ENCODE results near the gene ZFAND2A. TPM values are rescaled to one million over a fixed set of nuclear protein-coding genes. Genes with fewer than 3 reads are reported as not detected.

The ZFAND2A gene
- total and polyA plus RNA-seq, 2 donors from 2014 or later = 21.9 to 27.6 TPM

- H3K4me1 ChIP-seq (ENCODE audit: control insufficient read depth in 2 of 3, insufficient read depth in 2 of 3, low read depth in 1 of 3, low read length in 3 of 3) = peaks cover 0 to 9% (median 6%) of the 10 kb centered on the region in 3 donors
Measured at GRCh38 chr7:1106793-1107421, 53.1 kb downstream of the ZFAND2A start.

GRCh38 chr7:1106063-1106792 lies 53.8 kb downstream of the ZFAND2A start:
- Histone ChIP-seq H3K4me1 (ENCODE audit: control insufficient read depth in 2 of 3, insufficient read depth in 2 of 3, low read depth in 1 of 3, low read length in 3 of 3) (peaks cover 0 to 9% (median 6%) of the 10 kb centered on the region in 3 donors), H3K9ac (ENCODE audit: low read length in 3 of 3) (no peak overlapping the region), H3K9me3 (ENCODE audit: control insufficient read depth in 2 of 3, insufficient read depth in 1 of 3, low read length in 3 of 3) (no peaks in the 10 kb centered on the region), H3K4me3 (ENCODE audit: low read length in 3 of 3) (no peak overlapping the region), H3K27me3 (ENCODE audit: control insufficient read depth, insufficient read depth, low read length) (no peaks in the 10 kb centered on the region), H3K27ac (ENCODE audit: low read depth in 2 of 2, low read length in 2 of 2) (no peak overlapping the region), H3K36me3 (ENCODE audit: control insufficient read depth in 2 of 3, insufficient read depth in 3 of 3, low read length in 3 of 3) (no peaks in the 10 kb centered on the region)
- peak in 1 of 5 donors; percentile 45 for DNase-seq
- intact Hi-C loops (cut with DNase I) = no loop called here
- no peak for FAIRE-seq
- TF ChIP-seq CTCF (IDR thresholded peaks at IDR 0.05; ENCODE audit: borderline replicate concordance, extremely low read depth, insufficient read depth) = no peak

More at GRCh38 chr7:1106793-1107421, 53.1 kb downstream of the ZFAND2A start:
- no peak for TF ChIP-seq CTCF (IDR thresholded peaks at IDR 0.05; ENCODE audit: borderline replicate concordance, extremely low read depth, insufficient read depth)
- no peaks in the 10 kb centered on the region for H3K27me3 ChIP-seq (ENCODE audit: control insufficient read depth, insufficient read depth, low read length)
- H3K4me3 ChIP-seq (ENCODE audit: low read length in 3 of 3) = no peak overlapping the region
- DNase-seq (peak in 1 of 5 donors; percentile 68), FAIRE-seq (no peak)
- no peaks in the 10 kb centered on the region for H3K9me3 ChIP-seq (ENCODE audit: control insufficient read depth in 2 of 3, insufficient read depth in 1 of 3, low read length in 3 of 3)
- intact Hi-C loops (cut with DNase I) = no loop called here
- no peak overlapping the region for H3K9ac ChIP-seq (ENCODE audit: low read length in 3 of 3)
- no peaks in the 10 kb centered on the region for H3K36me3 ChIP-seq (ENCODE audit: control insufficient read depth in 2 of 3, insufficient read depth in 3 of 3, low read length in 3 of 3)
- H3K27ac ChIP-seq (ENCODE audit: low read depth in 2 of 2, low read length in 2 of 2) = no peak overlapping the region

- TF ChIP-seq CTCF (IDR thresholded peaks at IDR 0.05; ENCODE audit: borderline replicate concordance, extremely low read depth, insufficient read depth) = no peak
- H3K4me1 ChIP-seq (ENCODE audit: control insufficient read depth in 2 of 3, insufficient read depth in 2 of 3, low read depth in 1 of 3, low read length in 3 of 3) = peaks cover 0 to 14% (median 6%) of the 10 kb centered on the region in 3 donors
Measured at GRCh38 chr7:1105189-1105588, 54.8 kb downstream of the ZFAND2A start.

More at GRCh38 chr7:1105189-1105588, 54.8 kb downstream of the ZFAND2A start:
- FAIRE-seq (no peak), DNase-seq (peak in 1 of 5 donors; percentile 54)
- Histone ChIP-seq H3K27me3 (ENCODE audit: control insufficient read depth, insufficient read depth, low read length) (no peaks in the 10 kb centered on the region), H3K27ac (ENCODE audit: low read depth in 2 of 2, low read length in 2 of 2) (no peak overlapping the region), H3K36me3 (ENCODE audit: control insufficient read depth in 2 of 3, insufficient read depth in 3 of 3, low read length in 3 of 3) (no peaks in the 10 kb centered on the region), H3K9me3 (ENCODE audit: control insufficient read depth in 2 of 3, insufficient read depth in 1 of 3, low read length in 3 of 3) (no peaks in the 10 kb centered on the region), H3K9ac (ENCODE audit: low read length in 3 of 3) (no peak overlapping the region), H3K4me3 (ENCODE audit: low read length in 3 of 3) (no peak overlapping the region)
- intact Hi-C loops (cut with DNase I) = no loop called here
